Ecto neural progenitor cell (in vitro differentiated cells): ENCODE results near the gene DNAI1.
"Not testable (repeated sequence)": the region's sequence is repeated elsewhere in the genome, so short reads cannot be mapped to it uniquely, and the experiment has no call there.

Experiments used
- DNase-seq: peaks from one replicate; pipeline ENCODE4 v3.0.0-alpha.2; 2018; ENCODE audit warnings: low spot score

DNAI1 gene

DNA sequence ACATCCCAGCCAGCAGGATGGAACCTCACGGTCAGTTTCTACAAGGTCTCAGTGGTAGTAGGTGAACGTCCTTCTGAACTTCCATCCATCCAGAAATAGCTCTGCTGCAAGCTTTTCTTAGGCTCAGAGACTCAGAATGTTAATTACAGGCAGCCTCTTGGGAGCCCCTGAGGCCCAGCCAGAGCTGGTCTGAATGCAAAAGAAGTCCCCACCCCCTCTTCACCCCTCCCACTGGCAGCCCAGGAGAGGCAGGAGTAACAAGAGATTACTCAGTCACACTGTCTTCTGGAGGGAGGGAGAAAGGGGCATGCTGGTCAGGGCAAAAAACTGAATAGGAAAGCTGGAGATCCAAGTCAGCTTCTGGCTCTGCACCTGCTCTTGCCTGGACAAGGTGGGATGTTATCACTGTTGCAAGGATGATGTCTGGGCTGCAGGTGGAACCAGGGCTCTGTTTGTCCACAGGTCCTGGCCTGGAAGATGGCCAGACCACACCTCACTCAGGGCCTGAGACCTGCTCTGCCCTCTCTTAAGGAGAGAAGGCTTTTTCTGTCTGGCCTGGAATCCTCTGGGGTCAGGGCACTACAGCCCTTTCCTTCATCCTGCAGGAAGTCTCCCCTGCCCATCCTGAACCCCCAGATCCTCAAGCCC is 55.1 kb downstream of the DNAI1 start:
- DNase-seq, result no peak

GRCh38 chr9:34514401-34514800 is 55.8 kb downstream of the DNAI1 start:
- no peak for DNase-seq

DNA sequence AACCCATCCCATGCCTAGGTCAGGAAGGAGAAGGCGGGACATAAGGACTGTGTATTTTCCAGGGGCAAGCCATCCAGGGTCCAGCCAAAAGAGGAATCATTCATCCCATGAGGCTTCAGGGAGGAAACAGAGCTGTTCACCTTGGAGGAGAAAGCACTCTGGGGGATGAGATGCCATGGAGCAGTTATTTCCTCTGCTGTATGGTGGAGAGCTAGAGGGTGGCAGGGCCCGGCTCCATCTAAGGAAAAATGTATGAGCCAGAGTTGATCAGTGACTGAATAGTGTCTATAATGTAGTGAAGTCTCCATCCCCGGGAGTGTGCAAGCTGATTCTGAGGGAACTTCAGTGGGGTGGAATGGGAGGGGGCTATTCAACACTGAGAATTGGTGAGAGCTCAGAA is 56.2 kb downstream of the DNAI1 start:
- DNase-seq, result no peak

DNA sequence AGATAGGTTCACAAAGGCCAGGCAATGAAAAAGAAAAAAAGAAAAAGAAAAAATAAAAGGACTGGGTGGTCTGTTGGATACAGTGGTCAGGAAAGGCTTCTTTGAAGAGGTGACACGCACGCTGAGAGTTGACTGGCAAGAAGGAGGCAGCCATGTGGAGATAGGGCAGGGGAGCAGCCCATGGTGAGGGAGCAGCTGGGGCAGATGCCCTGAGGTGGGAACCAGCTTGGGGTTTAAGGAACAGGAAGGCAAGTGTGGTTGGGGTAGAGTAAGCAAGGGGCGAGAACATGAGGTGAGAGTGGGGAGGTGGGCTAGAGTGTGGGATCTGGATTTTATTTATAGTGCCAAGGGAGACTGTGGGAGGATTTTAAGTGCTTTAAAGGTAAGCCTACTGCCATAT is 57.4 kb downstream of the DNAI1 start:
- no peak for DNase-seq

- no peak for DNase-seq
Observed at GRCh38 chr9:34517185-34517584, 58.6 kb downstream of the DNAI1 start.

DNA sequence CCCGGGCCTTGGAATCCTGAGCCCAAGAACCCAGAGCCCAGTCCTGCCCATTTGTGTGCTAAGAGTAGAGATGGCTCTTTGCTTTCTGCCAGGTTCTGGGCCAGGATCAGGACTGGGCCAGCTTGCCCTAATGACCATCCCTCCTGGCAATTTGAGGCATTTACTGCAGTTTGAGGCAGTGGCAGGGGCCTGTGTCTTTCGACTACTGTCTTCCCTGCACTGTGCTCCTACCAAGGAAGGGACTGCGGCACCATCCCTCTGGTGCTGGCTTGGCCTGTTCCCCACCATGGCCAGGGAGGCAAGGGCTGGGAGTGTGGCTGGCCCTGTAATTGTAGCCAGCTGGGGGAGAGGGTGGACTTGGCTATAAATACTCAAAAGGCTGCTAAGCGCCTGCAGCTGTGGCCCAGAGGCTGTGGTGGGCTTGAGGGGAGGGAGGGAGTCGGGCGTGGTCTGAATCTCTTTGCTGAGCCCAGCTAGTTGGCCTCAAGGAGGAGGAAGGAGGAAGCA is 59.6 kb downstream of the DNAI1 start:
- no peak for DNase-seq

DNA sequence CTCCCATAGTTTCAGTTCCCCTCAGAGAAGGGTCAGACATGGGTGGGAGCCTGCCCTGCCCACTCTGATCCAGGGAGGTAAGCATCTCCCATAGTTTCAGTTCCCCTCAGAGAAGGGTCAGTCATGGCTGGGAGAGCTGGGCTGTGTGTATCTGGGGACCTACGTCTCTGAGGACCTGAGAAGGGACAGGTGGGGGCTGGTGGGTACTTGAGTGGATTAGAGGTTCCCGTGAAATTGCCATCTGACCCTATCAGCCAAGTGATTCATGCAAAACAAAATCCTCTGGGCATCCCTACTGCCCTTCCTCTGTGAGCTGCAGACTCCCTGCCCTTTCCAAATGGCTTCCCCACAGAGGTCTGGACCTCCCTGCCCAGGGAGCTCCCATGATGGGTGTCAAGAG is 60.3 kb downstream of the DNAI1 start:
- DNase-seq, result no peak

- DNase-seq, result no peak
Observed at GRCh38 chr9:34519321-34520020, 60.9 kb downstream of the DNAI1 start.

DNA sequence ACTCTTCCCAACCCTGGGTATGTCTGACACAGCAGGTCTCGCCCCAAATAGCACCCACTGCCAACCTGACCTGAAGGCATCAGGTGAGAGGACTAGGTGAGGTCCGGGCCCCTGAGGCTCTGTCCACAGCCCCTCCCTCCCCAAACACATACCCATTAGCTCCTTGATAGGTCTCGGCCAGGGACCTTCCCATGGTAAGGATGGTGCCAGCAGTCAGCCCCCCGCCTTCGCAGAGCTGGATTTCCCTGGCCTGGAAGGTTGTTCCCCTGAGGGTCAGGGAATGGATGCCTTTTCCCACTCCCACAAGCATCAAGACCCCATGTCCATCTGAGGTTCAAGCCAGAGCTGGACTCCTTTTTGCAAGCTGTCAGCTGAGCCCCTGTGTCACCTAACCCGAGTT is 61.5 kb downstream of the DNAI1 start:
- DNase-seq, result no peak

DNA sequence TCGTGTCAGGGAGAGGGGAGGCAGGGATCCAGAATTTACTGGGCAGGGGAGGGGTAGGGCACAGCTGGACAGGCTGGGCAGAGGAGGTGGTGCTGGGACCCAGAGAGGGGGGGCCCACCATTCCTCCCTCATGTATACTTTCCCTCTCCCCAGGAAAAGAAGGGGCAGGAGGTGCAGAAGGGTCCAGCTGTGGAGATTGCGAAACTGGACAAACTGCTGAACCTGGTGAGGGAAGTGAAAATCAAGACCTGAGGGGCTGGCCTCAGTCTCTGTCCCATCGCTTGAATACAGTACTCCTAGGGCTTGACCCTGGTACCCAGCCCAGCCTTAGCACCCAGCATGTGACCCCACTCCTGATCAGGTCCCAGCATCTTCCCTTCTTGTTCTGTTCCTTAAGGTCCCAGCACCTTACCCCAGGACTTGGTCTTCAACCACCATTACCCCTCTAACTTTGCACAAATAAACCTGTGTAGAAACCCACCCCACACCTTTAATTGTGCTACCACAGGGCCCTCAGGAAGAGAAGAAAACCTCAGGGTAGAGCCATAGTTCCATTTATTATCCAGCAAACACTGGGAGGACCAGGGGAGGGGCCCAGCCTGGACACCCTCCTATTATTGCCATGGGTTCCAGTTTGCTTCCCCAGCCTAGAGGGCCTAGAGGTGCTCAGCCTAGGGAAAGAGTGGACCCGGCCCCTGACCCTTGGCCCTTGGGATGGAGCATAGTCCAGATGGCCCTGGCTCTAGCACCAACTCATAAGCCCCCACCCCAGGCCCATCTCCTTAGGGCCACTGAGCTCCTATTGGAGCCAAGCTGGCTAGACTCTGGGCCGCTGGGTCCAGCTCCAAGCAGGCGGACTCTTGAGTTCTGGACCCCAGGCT is 62.1 kb downstream of the DNAI1 start:
- DNase-seq, result no peak

DNA sequence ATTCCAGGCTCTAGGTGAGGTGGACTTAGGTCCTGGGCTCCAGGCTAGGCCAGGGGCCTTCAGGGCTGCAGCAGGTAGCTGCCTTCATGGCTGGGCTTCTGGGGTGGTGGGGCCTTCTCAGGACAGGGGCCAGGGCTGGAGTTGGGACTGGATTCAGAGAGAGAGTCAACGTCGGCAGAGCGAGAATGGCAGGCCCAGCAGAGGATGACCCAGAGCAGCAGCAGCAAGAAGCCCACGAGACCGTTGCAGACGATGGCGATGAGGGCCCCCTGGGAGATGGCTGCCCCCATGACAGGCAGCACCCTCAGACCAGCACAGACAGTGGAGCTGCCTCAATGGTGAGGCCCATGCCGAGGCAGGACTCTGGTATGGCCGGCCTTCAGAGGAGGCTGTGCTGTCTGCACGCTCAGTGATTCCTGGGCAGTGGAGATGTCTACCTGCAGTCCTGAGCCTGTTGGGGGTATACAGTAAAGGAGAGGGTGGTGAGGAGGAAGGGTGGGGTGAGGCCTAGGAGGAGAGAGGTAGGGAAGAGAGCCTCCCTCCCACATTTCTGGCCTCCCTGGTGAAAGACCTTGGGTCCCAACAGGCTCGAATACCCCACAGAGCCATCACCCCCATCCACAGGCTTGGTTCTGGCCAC is 62.9 kb downstream of the DNAI1 start:
- DNase-seq, result no peak

- DNase-seq, result no peak
Observed at GRCh38 chr9:34522091-34522887, 63.7 kb downstream of the DNAI1 start.

- peak; percentile 97 for DNase-seq
Observed at GRCh38 chr9:34522971-34523797, 64.6 kb downstream of the DNAI1 start, which contains the start of gene ENHO. ENHO (minus strand) TSS chr9:34522990; CDS start chr9:34521695, 1,295 bp downstream.

DNA sequence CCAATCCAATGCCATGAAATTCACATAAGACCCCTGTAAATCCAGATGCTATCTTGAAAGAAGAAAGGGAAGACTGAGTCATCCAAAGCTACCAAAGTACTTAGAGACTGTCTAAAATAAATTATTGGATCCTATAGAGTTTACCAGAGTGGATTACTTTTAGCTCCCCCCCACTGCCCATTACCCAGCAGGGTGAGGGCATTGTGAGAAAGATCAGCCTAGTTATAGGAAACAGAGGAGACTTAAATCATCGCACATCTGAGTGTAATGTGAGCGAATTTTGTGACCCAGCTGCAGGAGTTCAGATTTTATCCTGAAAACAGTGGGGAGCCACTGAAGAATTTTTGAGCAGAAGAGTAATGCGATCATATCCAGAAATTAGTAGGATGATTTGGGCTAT is 65.7 kb downstream of the DNAI1 start:
- DNase-seq, result no peak

- DNase-seq, result no peak
Observed at GRCh38 chr9:34526026-34526425, 67.4 kb downstream of the DNAI1 start.

- DNase-seq, result not testable (repeated sequence)
Observed at GRCh38 chr9:34532041-34532440, 73.4 kb downstream of the DNAI1 start.

- no peak for DNase-seq
Observed at GRCh38 chr9:34536685-34537084, 78.1 kb downstream of the DNAI1 start.

- no peak for DNase-seq
Observed at GRCh38 chr9:34540827-34541226, 82.2 kb downstream of the DNAI1 start.

DNA sequence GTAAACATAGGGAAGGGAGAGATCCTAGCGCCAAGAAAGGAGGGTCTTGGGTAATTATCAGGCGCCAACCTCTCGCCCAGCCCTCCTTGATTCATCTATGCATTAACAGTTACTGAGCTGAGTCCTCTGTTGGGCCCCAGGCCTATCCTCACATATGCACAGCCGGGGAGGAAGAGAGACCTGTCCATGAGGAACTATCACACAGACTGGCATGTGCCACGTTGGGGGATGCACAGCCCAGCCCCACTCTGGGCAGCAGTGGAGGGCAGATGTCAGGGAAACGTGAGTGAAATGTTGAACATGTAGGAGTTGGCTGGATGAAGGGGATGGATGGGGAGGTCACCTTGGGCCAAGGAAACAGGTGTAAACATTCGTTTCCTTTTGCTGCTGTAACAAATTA is 82.9 kb downstream of the DNAI1 start:
- no peak for DNase-seq

DNA sequence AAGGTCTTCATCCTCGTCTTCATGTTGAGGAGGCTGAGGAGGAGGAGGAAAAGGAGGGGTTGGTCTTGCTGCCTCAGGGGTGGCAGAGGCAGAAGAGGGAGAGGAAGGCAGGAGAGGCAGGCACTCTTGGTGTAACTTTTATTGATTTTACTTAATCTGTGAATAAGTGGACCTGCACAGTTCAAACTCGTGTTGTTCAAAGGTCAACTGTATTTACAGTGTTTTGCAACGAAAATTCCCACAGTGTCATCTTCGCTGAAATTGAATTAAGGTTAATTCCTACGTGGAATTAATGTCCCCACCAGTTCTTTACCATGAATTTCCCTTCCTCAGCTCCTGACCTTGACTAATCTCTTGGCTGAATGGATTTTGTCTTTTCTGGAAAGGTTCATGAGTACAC is 85.4 kb downstream of the DNAI1 start:
- DNase-seq, result no peak
